Measurements from ENCODE around the gene MAST4.

DNA sequence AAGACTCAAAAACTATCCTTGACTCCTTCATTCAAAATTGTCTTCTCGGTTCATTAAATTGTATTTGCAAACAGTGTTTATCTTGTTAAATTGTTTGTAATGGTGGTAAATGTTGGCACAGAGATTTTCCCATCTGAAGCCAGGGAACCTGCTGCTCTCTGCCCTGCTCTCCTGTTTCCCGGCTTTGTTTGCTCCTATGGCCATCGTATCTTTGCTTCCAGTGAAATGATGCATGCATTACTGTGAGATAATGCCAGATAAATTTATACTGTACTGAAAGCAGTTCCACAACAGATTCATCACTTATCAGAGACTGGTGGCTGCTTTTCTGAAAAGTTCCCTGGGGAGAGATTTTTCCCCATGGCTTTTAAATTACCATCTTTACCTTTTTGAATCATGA lies 519.1 kb downstream of the MAST4 start:
- TF ChIP-seq GABPA (IDR thresholded peaks at IDR 0.05; ENCODE audit: borderline replicate concordance, insufficient read depth, low read length) (no peak), EZH2 (IDR thresholded peaks at IDR 0.05; ENCODE audit: low read depth, low read length, severe bottlenecking) (no peak), CTCF (IDR thresholded peaks at IDR 0.05; ENCODE audit: control extremely low read depth in 1 of 3, insufficient read depth in 1 of 3, low read depth in 1 of 3, low read length in 3 of 3) (no peak), POLR2A (IDR thresholded peaks at IDR 0.05; ENCODE audit: control extremely low read depth in 1 of 2, low read depth in 2 of 2, low read length in 2 of 2) (no peak), RXRA (IDR thresholded peaks at IDR 0.05; ENCODE audit: insufficient read depth, low read depth, low read length) (no peak), CEBPB (IDR thresholded peaks at IDR 0.05; ENCODE audit: low read depth, low read length) (no peak), JUND (IDR thresholded peaks at IDR 0.05; ENCODE audit: low read length) (no peak), SRF (IDR thresholded peaks at IDR 0.05; ENCODE audit: low read depth, low read length) (no peak), HDAC2 (IDR thresholded peaks at IDR 0.05; ENCODE audit: borderline replicate concordance in 1 of 2, low read depth in 2 of 2, low read length in 2 of 2) (no peak), RAD21 (IDR thresholded peaks at IDR 0.05 in 1 of 2, conservative IDR thresholded peaks at IDR 0.05 in 1 of 2; ENCODE audit: low read depth in 2 of 2, low read length in 2 of 2) (no peak)

Data from H1 (cell line).